HepG2 (cell line): ENCODE results near the gene SH2B2. TPM values are rescaled to one million over a fixed set of nuclear protein-coding genes. Genes with fewer than 3 reads are reported as not detected.

Source experiments
- CC2D1A ChIP-seq: sonication (generic); formaldehyde crosslinking; IDR thresholded peaks from 2 replicates; pipeline ENCODE4 v1.8.1; 2023; ENCODE audit warnings: mild to moderate bottlenecking, missing genetic modification reagents
- CCAR2 ChIP-seq: fragments of 200-400 bp; formaldehyde crosslinking; optimal IDR thresholded peaks from 2 replicates; pipeline ENCODE3; 2018; ENCODE audit warnings: low read depth, mild to moderate bottlenecking, low read length, moderate library complexity
- CHD4 ChIP-seq: fragments of 200-600 bp; sonication (generic); IDR thresholded peaks from 2 replicates; pipeline ENCODE4 v1.7.0; 2017; ENCODE audit warnings: mild to moderate bottlenecking, low read length, borderline replicate concordance
- EEA1 ChIP-seq: sonication (generic); formaldehyde crosslinking; IDR thresholded peaks from 2 replicates; pipeline ENCODE4 v1.5.1; 2020; ENCODE audit warnings: mild to moderate bottlenecking, missing genetic modification reagents, borderline replicate concordance
- HNRNPH1 ChIP-seq: fragments of 200-400 bp; formaldehyde crosslinking; optimal IDR thresholded peaks from 2 replicates; pipeline ENCODE3; 2017; ENCODE audit warnings: mild to moderate bottlenecking, low read depth, low read length
- HNRNPL ChIP-seq: fragments of 200-400 bp; formaldehyde crosslinking; IDR thresholded peaks from 2 replicates; pipeline ENCODE4 v1.6.1; 2017; ENCODE audit warnings: mild to moderate bottlenecking, low read depth, low read length
- NCOA5 ChIP-seq: sonication (generic); formaldehyde crosslinking; IDR thresholded peaks from 2 replicates; pipeline ENCODE4 v1.4.0; 2020; ENCODE audit warnings: missing genetic modification reagents
- NFE2 ChIP-seq: sonication (generic); formaldehyde crosslinking; IDR thresholded peaks from 2 replicates; pipeline ENCODE4 v1.4.0; 2020; ENCODE audit warnings: missing genetic modification reagents
- RARA ChIP-seq: IDR thresholded peaks from 2 replicates; pipeline ENCODE4 v1.6.1; 2016; ENCODE audit warnings: missing genetic modification reagents, missing compliant biosample characterization
- REPIN1 ChIP-seq: sonication (generic); formaldehyde crosslinking; IDR thresholded peaks from 2 replicates; pipeline ENCODE4 v1.8.0; 2022; ENCODE audit warnings: missing genetic modification reagents, low read depth, mild to moderate bottlenecking, borderline replicate concordance
- SNAPC2 ChIP-seq: sonication (generic); formaldehyde crosslinking; IDR thresholded peaks from 2 replicates; pipeline ENCODE4 v1.8.1; 2022; ENCODE audit warnings: mild to moderate bottlenecking, missing genetic modification reagents
- TBX3 ChIP-seq: fragments of 450-650 bp; IDR thresholded peaks from 2 replicates; pipeline ENCODE4 v1.6.1; 2017; ENCODE audit warnings: antibody characterized with exemption, mild to moderate bottlenecking, inconsistent platforms, borderline replicate concordance
- ZBTB25 ChIP-seq: IDR thresholded peaks from 2 replicates; pipeline ENCODE4 v1.6.1; 2018; ENCODE audit warnings: missing genetic modification reagents
- ZBTB46 ChIP-seq: sonication (generic); formaldehyde crosslinking; IDR thresholded peaks from 2 replicates; pipeline ENCODE4 v1.4.0; 2020; ENCODE audit warnings: mild to moderate bottlenecking, missing genetic modification reagents, borderline replicate concordance
- ZFP36L1 ChIP-seq: sonication (generic); formaldehyde crosslinking; IDR thresholded peaks from 2 replicates; pipeline ENCODE4 v1.8.0; 2022; ENCODE audit warnings: mild to moderate bottlenecking, missing genetic modification reagents, moderate library complexity
- ZFP82 ChIP-seq: sonication (generic); formaldehyde crosslinking; IDR thresholded peaks from 2 replicates; pipeline ENCODE4 v1.5.1; 2020; ENCODE audit warnings: mild to moderate bottlenecking, missing genetic modification reagents, borderline replicate concordance
- ZHX2 ChIP-seq, 2 experiments: sonication (generic) in 1 of 2; formaldehyde crosslinking in 1 of 2; IDR thresholded peaks; 2 replicates each; pipeline versions ENCODE4 v1.6.1 to v1.9.0; 2014 to 2022; ENCODE audit warnings: antibody characterized with exemption in 1 of 2, borderline replicate concordance in 1 of 2, inconsistent platforms in 1 of 2, low read depth in 1 of 2, missing genetic modification reagents in 1 of 2
- ZNF616 ChIP-seq: sonication (generic); formaldehyde crosslinking; IDR thresholded peaks from 2 replicates; pipeline ENCODE4 v1.5.0; 2020; ENCODE audit warnings: low read depth, mild to moderate bottlenecking, missing genetic modification reagents
- ZNF761 ChIP-seq: sonication (generic); formaldehyde crosslinking; conservative IDR thresholded peaks from 2 replicates; pipeline ENCODE4 v1.4.0; 2020; ENCODE audit warnings: mild to moderate bottlenecking, missing genetic modification reagents
- polyA plus RNA-seq, 8 experiments: library from polyadenylated mRNA; depleted of rRNA in 3 of 8; stranded (reverse) in 7 of 8; unstranded in 1 of 8; fragments of >200 nt; fragmentation: Illumina TruSeq in 4 of 8; extraction: Trizol in 4 of 8; gene quantifications; 2 replicates each; pipeline versions ENCODE4 v1.2.1 to v1.2.3, GENCODE V29; 2011 to 2016; ENCODE audit warnings: low read depth in 4 of 8, missing spikeins in 1 of 8, mixed read lengths in 1 of 8; ENCODE audit not compliant: insufficient read depth in 1 of 8
- total RNA-seq, 5 experiments: library from RNA; depleted of rRNA; stranded (reverse); fragments of >200 nt; fragmentation: Illumina TruSeq; extraction: Trizol; gene quantifications; 2 replicates each; pipeline ENCODE4 v1.2.3, GENCODE V29; 2016; ENCODE audit warnings: low read depth in 1 of 5

SH2B2 gene
- total and polyA plus RNA-seq, 2 of the 13 experiments (the other 11 are each of a cell fraction or from before 2014, with no cell fraction given) = 0.46 to 1.3 TPM

- TF ChIP-seq ZBTB46 (CRISPR knock-in tag) = no peak
- TF ChIP-seq ZHX2 (IDR thresholded peaks at IDR 0.05; ENCODE audit: low read depth) = no peak
- TF ChIP-seq ZHX2 (CRISPR knock-in tag; IDR thresholded peaks at IDR 0.05; ENCODE audit: borderline replicate concordance) = no peak
- TF ChIP-seq HNRNPL = peak; percentile 99
- TF ChIP-seq CC2D1A = no peak
- no peak for TF ChIP-seq SNAPC2 (CRISPR knock-in tag)
- TF ChIP-seq HNRNPH1 = no peak
- TF ChIP-seq ZFP82 (CRISPR knock-in tag) = no peak
- no peak for TF ChIP-seq TBX3
- no peak for TF ChIP-seq CHD4
- no peak for TF ChIP-seq ZNF616
- no peak for TF ChIP-seq RARA
- no peak for TF ChIP-seq ZBTB25 (CRISPR knock-in tag)
- no peak for TF ChIP-seq ZNF761 (CRISPR knock-in tag)
- TF ChIP-seq NCOA5 (CRISPR knock-in tag) = no peak
- no peak for TF ChIP-seq REPIN1 (CRISPR knock-in tag)
- no peak for TF ChIP-seq ZFP36L1 (CRISPR knock-in tag)
- no peak for TF ChIP-seq NFE2 (CRISPR knock-in tag)
- TF ChIP-seq EEA1 (CRISPR knock-in tag) = no peak
- no peak for TF ChIP-seq CCAR2
These were observed 14.4 kb upstream of the SH2B2 start (continued) for GRCh38 chr7:102272075-102272916.
